ENCODE results near the gene BSPRY.
"Not testable (repeated sequence)": the region's sequence is repeated elsewhere in the genome, so short reads cannot be mapped to it uniquely, and the experiment has no call there.

Gene BSPRY

GRCh38 chr9:113398796-113399195 lies 49.5 kb downstream of the BSPRY start:
- no peak for DNase-seq

GRCh38 chr9:113399646-113400200 lies 50.4 kb downstream of the BSPRY start:
- DNase-seq: no peak

GRCh38 chr9:113401027-113401792 lies 51.9 kb downstream of the BSPRY start, which contains the start of gene ALAD:
Gene ALAD (minus strand): TSS chr9:113401284. CDS start chr9:113393559, 7,725 bp downstream.
- peak; percentile 99 for DNase-seq

- no peak for DNase-seq
Measured at GRCh38 chr9:113403646-113404045, 54.3 kb downstream of the BSPRY start.

GRCh38 chr9:113406353-113406752 lies 57.0 kb downstream of the BSPRY start:
- DNase-seq: not testable (repeated sequence)

- peak; percentile 76 for DNase-seq
Measured at GRCh38 chr9:113406873-113407511, 57.7 kb downstream of the BSPRY start.

GRCh38 chr9:113409481-113409880 lies 60.1 kb downstream of the BSPRY start:
- no peak for DNase-seq

GRCh38 chr9:113409883-113410206 lies 60.5 kb downstream of the BSPRY start:
- DNase-seq: no peak

- peak; percentile 99 for DNase-seq
Measured at GRCh38 chr9:113410207-113410864, 61.0 kb downstream of the BSPRY start, which contains the start of the genes C9orf43 and POLE3. Gene C9orf43 (plus strand): TSS chr9:113410747. CDS start chr9:113413494, 2,747 bp downstream. Gene POLE3 (minus strand): TSS chr9:113410675. CDS start chr9:113410293, 382 bp downstream.

- no peak for DNase-seq
Measured at GRCh38 chr9:113416149-113416721, 66.9 kb downstream of the BSPRY start.

- DNase-seq: no peak
Measured at GRCh38 chr9:113417370-113417769, 68.0 kb downstream of the BSPRY start.
